Measurements from ENCODE around the gene HOXC5.

The HOXC5 gene

GRCh38 chr12:54044425-54045103, 11.7 kb downstream of the HOXC5 start:
- no peak for TF ChIP-seq CTCF (conservative IDR thresholded peaks at IDR 0.05; ENCODE audit: low read length)
- no peak for DNase-seq (ENCODE audit: low read depth)
- no peak overlapping the region for H3K4me3 ChIP-seq (ENCODE audit: low read length)

- H3K4me3 ChIP-seq (ENCODE audit: low read length): no peak overlapping the region
- TF ChIP-seq CTCF (conservative IDR thresholded peaks at IDR 0.05; ENCODE audit: low read length): no peak
- no peak for DNase-seq (ENCODE audit: low read depth)
Observed at GRCh38 chr12:54045401-54045800, 12.6 kb downstream of the HOXC5 start.

GRCh38 chr12:54045868-54046521, 13.1 kb downstream of the HOXC5 start:
- no peak for TF ChIP-seq CTCF (conservative IDR thresholded peaks at IDR 0.05; ENCODE audit: low read length)
- no peak for DNase-seq (ENCODE audit: low read depth)
- no peak overlapping the region for H3K4me3 ChIP-seq (ENCODE audit: low read length)

GRCh38 chr12:54046809-54047159, 13.9 kb downstream of the HOXC5 start:
- no peak for DNase-seq (ENCODE audit: low read depth)
- no peak overlapping the region for H3K4me3 ChIP-seq (ENCODE audit: low read length)
- TF ChIP-seq CTCF (conservative IDR thresholded peaks at IDR 0.05; ENCODE audit: low read length): no peak

GRCh38 chr12:54047160-54047963, 14.5 kb downstream of the HOXC5 start:
- TF ChIP-seq CTCF (conservative IDR thresholded peaks at IDR 0.05; ENCODE audit: low read length): no peak
- DNase-seq (ENCODE audit: low read depth): no peak
- no peak overlapping the region for H3K4me3 ChIP-seq (ENCODE audit: low read length)

- TF ChIP-seq CTCF (conservative IDR thresholded peaks at IDR 0.05; ENCODE audit: low read length): no peak
- DNase-seq (ENCODE audit: low read depth): no peak
- no peak overlapping the region for H3K4me3 ChIP-seq (ENCODE audit: low read length)
Observed at GRCh38 chr12:54047964-54048303, 15.1 kb downstream of the HOXC5 start.

Measured in AG10803 (cell line).